ENCODE data around the gene ARID3B. TPM values are rescaled to one million over a fixed set of nuclear protein-coding genes. Genes with fewer than 3 reads are reported as not detected.

Gene ARID3B
- polyA plus RNA-seq, 1 of the 3 experiments (the other 2 are of a cell fraction): 3.0 TPM

GRCh38 chr15:74621546-74621920 is 80.5 kb downstream of the ARID3B start (continued):
- no peak for TF ChIP-seq USF1 (IDR thresholded peaks at IDR 0.05; ENCODE audit: borderline replicate concordance, low read depth)
- TF ChIP-seq FOXJ3 (CRISPR knock-in tag; IDR thresholded peaks at IDR 0.05): no peak

- no peak overlapping the region for H2AFZ ChIP-seq (ENCODE audit: low read depth)
- peaks cover 74% of the 10 kb centered on the region for H4K20me1 ChIP-seq (ENCODE audit: insufficient read depth)
Observed at GRCh38 chr15:74621936-74622335, 80.9 kb downstream of the ARID3B start.

GRCh38 chr15:74622758-74623157 is 81.7 kb downstream of the ARID3B start:
- DNase-seq: no peak
- Histone ChIP-seq H3K4me2 (no peak overlapping the region), H2AFZ (ENCODE audit: low read depth) (no peak overlapping the region), H3K9ac (no peak overlapping the region), H3K79me2 (ENCODE audit: insufficient read depth) (peaks cover 58% of the 10 kb centered on the region), H3K9me2 (no peaks in the 10 kb centered on the region), H3K4me3 (ENCODE audit: low read depth in 2 of 2, low read length in 1 of 2) (no peak overlapping the region), H3K4me1 (ENCODE audit: control insufficient read depth in 1 of 2, insufficient read depth in 2 of 2, low read depth in 1 of 2, low read length in 1 of 2) (peaks cover 0 to 10% of the 10 kb centered on the region in 2 experiments; a peak in 1 of 4 replicates), H3F3A (replicated peaks; ENCODE audit: insufficient read depth) (peaks cover 12% of the 10 kb centered on the region), H4K20me1 (ENCODE audit: insufficient read depth) (peaks cover 74% of the 10 kb centered on the region), H3K9me3 (no peaks in the 10 kb centered on the region), H3K36me3 (replicated peaks in 1 of 2; ENCODE audit: control insufficient read depth in 1 of 2, insufficient read depth in 2 of 2, low read length in 1 of 2) (peaks cover 37 to 94% of the 10 kb centered on the region in 2 experiments), H3K27ac (ENCODE audit: low read depth in 2 of 2, low read length in 1 of 2) (no peak overlapping the region), H3K27me3 (ENCODE audit: insufficient read depth) (no peaks in the 10 kb centered on the region)
- ChIA-PET CTCF (interaction anchor here (1.4 to 39.4 kb wide), 4 partner anchors 12 to 150 kb away, joined by 3 to 1109 read pairs (median 124); partner anchors contain the start of gene CSK), POLR2A (interaction anchor here (2.1 kb wide), 1 partner anchor 9 kb away, joined by 5 read pairs; no protein-coding TSS in a partner anchor)
- TF ChIP-seq MXI1 (IDR thresholded peaks at IDR 0.05; ENCODE audit: low read depth, low read length) (no peak), REST (IDR thresholded peaks at IDR 0.05; ENCODE audit: low read depth, low read length) (no peak), TEAD4 (IDR thresholded peaks at IDR 0.05; ENCODE audit: borderline replicate concordance, insufficient read depth) (no peak), USF2 (IDR thresholded peaks at IDR 0.05; ENCODE audit: borderline replicate concordance, low read depth, low read length) (no peak)
- 90% methylated on average over 2 of the region's 3 CpGs for WGBS (ENCODE audit: low lambda C conversion rate)

More at GRCh38 chr15:74621936-74622335, 80.9 kb downstream of the ARID3B start:
- H3K27ac ChIP-seq (ENCODE audit: low read depth in 2 of 2, low read length in 1 of 2): no peak overlapping the region; a peak in 1 of 4 replicates
- H3K79me2 ChIP-seq (ENCODE audit: insufficient read depth): peaks cover 62% of the 10 kb centered on the region
- ChIA-PET CTCF (interaction anchor here (0.7 to 39.4 kb wide), 15 partner anchors 10 to 284 kb away, joined by 3 to 1109 read pairs (median 5); partner anchors contain the start of genes ARID3B, CSK, CYP1A2 and FAM219B), POLR2A (interaction anchor here (2.1 kb wide), 1 partner anchor 9 kb away, joined by 5 read pairs; no protein-coding TSS in a partner anchor)
- H3K27me3 ChIP-seq (ENCODE audit: insufficient read depth): no peaks in the 10 kb centered on the region
- no peaks in the 10 kb centered on the region for H3K9me2 ChIP-seq
- no peak overlapping the region for H3K4me2 ChIP-seq
- no peak for TF ChIP-seq CTCF (IDR thresholded peaks at IDR 0.05)
- TF ChIP-seq PBX3 (IDR thresholded peaks at IDR 0.05): peak; percentile 47
- peaks cover 12% of the 10 kb centered on the region for H3F3A ChIP-seq (replicated peaks; ENCODE audit: insufficient read depth)
- peak; percentile 44 for DNase-seq
- no peak overlapping the region for H3K4me3 ChIP-seq (ENCODE audit: low read depth in 2 of 2, low read length in 1 of 2)
- H3K9me3 ChIP-seq: no peaks in the 10 kb centered on the region
- 97% methylated on average over 18 of the region's 21 CpGs for WGBS (ENCODE audit: low lambda C conversion rate)
- peaks cover 37 to 86% of the 10 kb centered on the region in 2 experiments for H3K36me3 ChIP-seq (replicated peaks in 1 of 2; ENCODE audit: control insufficient read depth in 1 of 2, insufficient read depth in 2 of 2, low read length in 1 of 2)
- peaks cover 0 to 18% of the 10 kb centered on the region in 2 experiments; a peak in 2 of 4 replicates for H3K4me1 ChIP-seq (ENCODE audit: control insufficient read depth in 1 of 2, insufficient read depth in 2 of 2, low read depth in 1 of 2, low read length in 1 of 2)
- H3K9ac ChIP-seq: no peak overlapping the region

Measured in SK-N-SH (cell line).